Sigmoid colon (tissue), 4 donors: ENCODE data around the gene ABCF3.

ENCODE experiments used
- POLR2AphosphoS5 ChIP-seq, 4 donors: sonication (generic); formaldehyde crosslinking; IDR thresholded peaks; one replicate each; pipeline ENCODE4 v1.6.1; 2017; ENCODE audit warnings: antibody characterized with exemption in 4 of 4
- TF ChIP-seq, protein P1 (sequence below), 4 experiments: fragments of 450-650 bp in 3 of 4; fragments of 200-600 bp in 1 of 4; IDR thresholded peaks; one replicate each; pipeline ENCODE4 v1.5.1; 2016 to 2019; ENCODE audit warnings: antibody characterized with exemption in 4 of 4, mild to moderate bottlenecking in 3 of 4, moderate library complexity in 2 of 4

DNA sequence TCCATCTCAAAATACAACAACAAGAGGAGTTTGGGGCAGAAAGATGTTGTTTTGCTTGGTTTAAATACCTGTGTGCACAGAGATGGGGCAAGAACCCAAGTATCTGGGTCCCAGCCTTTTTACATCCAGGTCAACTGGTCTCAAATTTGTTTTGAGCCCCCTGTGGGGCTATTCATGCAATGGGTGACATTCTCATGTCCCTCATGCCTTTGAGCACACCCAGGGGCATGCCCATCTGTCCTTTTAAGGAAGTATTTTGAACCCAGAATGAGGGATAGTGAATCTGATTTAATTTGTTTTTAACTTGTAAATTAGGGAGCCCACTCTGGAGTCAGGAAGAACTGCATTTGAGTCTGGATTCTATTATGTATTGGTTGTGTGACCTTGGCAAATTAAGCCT, 14.8 kb downstream of the ABCF3 start:
- no peak for TF ChIP-seq POLR2AphosphoS5 (IDR thresholded peaks at IDR 0.05)
- TF ChIP-seq, protein P1, sequence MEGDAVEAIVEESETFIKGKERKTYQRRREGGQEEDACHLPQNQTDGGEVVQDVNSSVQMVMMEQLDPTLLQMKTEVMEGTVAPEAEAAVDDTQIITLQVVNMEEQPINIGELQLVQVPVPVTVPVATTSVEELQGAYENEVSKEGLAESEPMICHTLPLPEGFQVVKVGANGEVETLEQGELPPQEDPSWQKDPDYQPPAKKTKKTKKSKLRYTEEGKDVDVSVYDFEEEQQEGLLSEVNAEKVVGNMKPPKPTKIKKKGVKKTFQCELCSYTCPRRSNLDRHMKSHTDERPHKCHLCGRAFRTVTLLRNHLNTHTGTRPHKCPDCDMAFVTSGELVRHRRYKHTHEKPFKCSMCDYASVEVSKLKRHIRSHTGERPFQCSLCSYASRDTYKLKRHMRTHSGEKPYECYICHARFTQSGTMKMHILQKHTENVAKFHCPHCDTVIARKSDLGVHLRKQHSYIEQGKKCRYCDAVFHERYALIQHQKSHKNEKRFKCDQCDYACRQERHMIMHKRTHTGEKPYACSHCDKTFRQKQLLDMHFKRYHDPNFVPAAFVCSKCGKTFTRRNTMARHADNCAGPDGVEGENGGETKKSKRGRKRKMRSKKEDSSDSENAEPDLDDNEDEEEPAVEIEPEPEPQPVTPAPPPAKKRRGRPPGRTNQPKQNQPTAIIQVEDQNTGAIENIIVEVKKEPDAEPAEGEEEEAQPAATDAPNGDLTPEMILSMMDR (IDR thresholded peaks at IDR 0.05): no peak
